LNCAP (cell line): ENCODE results near the gene PARD3B.

Source experiments
- TF ChIP-seq, protein P1 (sequence below): fragments of 450-650 bp; IDR thresholded peaks from 2 replicates; pipeline ENCODE4 v1.5.1; 2017; ENCODE audit warnings: mild to moderate bottlenecking

PARD3B gene

GRCh38 chr2:205119136-205119535 is 573.9 kb downstream of the PARD3B start:
- TF ChIP-seq, protein P1, sequence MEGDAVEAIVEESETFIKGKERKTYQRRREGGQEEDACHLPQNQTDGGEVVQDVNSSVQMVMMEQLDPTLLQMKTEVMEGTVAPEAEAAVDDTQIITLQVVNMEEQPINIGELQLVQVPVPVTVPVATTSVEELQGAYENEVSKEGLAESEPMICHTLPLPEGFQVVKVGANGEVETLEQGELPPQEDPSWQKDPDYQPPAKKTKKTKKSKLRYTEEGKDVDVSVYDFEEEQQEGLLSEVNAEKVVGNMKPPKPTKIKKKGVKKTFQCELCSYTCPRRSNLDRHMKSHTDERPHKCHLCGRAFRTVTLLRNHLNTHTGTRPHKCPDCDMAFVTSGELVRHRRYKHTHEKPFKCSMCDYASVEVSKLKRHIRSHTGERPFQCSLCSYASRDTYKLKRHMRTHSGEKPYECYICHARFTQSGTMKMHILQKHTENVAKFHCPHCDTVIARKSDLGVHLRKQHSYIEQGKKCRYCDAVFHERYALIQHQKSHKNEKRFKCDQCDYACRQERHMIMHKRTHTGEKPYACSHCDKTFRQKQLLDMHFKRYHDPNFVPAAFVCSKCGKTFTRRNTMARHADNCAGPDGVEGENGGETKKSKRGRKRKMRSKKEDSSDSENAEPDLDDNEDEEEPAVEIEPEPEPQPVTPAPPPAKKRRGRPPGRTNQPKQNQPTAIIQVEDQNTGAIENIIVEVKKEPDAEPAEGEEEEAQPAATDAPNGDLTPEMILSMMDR = no peak

- TF ChIP-seq, protein P1 = no peak
These were observed 583.5 kb downstream of the PARD3B start for GRCh38 chr2:205128726-205129125.

DNA sequence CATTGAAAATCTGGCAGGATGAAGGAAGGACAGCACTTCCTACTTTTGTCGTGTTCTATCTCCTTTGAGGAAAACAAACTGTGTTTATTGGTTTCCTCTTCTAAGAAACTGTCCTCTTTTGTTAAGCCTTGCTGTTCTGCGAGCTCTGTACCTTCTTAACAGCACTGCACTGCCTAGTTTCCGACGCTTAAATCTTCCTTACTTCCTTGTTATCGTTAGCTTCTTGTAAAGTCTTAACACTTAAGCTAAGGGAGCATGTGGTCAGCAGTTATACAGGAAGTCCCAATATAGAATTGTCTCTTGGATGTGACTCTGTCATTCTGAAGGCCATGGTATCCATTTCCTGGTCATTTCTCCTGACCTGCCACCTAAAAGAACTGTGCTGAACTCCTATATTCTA is 584.3 kb downstream of the PARD3B start:
- TF ChIP-seq, protein P1 = no peak

- TF ChIP-seq, protein P1 = no peak
These were observed 585.0 kb downstream of the PARD3B start for GRCh38 chr2:205130111-205130829.

GRCh38 chr2:205133544-205133943 is 588.3 kb downstream of the PARD3B start:
- TF ChIP-seq, protein P1 = no peak

GRCh38 chr2:205138735-205139134 is 593.5 kb downstream of the PARD3B start:
- TF ChIP-seq, protein P1 = no peak

- TF ChIP-seq, protein P1 = no peak
These were observed 594.7 kb downstream of the PARD3B start for GRCh38 chr2:205139822-205140463.
